ENCODE measurements around the gene LRRC70.

DNA sequence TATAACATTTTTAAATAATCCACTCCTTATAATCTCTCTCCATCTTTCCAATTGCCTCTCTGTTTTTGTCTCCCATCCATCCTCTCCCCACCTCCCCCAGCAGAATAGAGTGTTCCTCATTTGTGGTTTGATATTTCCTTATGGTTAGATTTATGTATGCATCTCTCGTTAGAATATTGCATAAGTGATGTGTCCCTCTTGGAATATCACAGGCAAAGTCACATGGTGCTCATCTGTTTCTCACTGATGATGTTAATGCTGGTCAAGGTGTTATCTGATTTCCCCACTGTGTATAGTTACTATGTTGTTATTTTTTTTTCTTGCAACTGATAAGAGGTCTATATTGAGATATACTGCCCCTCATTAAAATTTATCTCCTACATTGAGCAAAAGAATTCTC lies 3.1 kb upstream of the LRRC70 start:
- TF ChIP-seq, protein P1, sequence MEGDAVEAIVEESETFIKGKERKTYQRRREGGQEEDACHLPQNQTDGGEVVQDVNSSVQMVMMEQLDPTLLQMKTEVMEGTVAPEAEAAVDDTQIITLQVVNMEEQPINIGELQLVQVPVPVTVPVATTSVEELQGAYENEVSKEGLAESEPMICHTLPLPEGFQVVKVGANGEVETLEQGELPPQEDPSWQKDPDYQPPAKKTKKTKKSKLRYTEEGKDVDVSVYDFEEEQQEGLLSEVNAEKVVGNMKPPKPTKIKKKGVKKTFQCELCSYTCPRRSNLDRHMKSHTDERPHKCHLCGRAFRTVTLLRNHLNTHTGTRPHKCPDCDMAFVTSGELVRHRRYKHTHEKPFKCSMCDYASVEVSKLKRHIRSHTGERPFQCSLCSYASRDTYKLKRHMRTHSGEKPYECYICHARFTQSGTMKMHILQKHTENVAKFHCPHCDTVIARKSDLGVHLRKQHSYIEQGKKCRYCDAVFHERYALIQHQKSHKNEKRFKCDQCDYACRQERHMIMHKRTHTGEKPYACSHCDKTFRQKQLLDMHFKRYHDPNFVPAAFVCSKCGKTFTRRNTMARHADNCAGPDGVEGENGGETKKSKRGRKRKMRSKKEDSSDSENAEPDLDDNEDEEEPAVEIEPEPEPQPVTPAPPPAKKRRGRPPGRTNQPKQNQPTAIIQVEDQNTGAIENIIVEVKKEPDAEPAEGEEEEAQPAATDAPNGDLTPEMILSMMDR (IDR thresholded peaks at IDR 0.05), result no peak
- no peak for TF ChIP-seq POLR2A (IDR thresholded peaks at IDR 0.05)
